HS-5 (cell line): Measurements from ENCODE around the gene CLCN7.

Source experiments
- DNase-seq: peaks from one replicate; pipeline ENCODE4 v3.0.0-alpha.2; 2012; ENCODE audit warnings: low read depth

Gene CLCN7

DNA sequence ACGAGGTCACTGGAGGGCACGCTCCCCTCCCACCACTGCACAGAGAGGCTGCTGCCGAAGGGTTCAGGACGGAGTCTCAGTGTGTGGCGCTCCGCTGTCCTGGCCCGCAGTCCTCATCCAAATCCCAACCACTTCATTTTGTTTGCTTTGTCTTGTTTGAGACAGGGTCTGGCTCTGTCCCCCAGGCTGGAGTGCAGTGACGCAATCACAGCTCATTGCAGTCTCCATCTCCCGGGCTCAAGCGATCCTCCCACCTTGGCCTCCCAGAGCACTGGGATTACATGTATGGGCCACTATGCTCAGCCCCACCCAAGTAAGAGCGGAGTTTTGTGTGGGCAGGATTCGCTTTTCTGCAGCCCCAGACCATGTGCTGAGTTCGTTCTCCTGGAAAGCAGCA lies 73.1 kb downstream of the CLCN7 start:
- DNase-seq, result no peak

DNA sequence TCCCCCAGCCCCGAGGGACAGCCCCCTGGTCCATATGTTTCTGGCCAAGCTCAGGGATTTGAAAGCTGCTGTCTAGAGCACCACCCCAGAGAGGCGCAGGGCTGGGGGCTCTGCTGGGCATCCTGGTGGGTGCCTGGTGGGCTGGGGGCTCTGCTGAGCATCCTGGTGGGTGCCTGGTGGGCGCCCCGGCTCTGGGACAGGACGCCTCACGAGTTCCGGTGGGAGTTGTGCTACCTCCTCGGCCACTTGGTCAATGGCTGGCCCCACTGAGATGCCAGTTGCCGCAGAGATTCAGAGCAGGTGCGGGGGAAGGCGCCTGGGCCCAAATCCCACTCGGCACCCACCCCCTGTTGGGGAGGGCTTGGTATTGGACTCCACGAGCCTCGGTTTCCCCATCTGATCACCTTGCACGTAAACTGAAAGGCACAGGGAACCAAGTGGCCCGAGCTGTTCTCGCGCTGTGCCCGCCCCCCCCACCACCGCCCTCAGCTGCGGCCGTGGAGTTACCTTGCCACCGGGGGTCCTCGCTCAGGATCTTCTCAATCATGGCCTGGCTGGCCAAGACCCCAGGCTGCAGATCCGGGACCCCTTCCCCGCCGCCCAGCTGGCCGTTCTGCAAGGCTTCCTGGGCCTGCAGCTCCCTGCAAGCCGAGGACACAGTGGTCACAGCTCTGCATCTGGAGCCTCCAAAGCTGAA lies 73.6 kb downstream of the CLCN7 start:
- DNase-seq, result no peak

DNA sequence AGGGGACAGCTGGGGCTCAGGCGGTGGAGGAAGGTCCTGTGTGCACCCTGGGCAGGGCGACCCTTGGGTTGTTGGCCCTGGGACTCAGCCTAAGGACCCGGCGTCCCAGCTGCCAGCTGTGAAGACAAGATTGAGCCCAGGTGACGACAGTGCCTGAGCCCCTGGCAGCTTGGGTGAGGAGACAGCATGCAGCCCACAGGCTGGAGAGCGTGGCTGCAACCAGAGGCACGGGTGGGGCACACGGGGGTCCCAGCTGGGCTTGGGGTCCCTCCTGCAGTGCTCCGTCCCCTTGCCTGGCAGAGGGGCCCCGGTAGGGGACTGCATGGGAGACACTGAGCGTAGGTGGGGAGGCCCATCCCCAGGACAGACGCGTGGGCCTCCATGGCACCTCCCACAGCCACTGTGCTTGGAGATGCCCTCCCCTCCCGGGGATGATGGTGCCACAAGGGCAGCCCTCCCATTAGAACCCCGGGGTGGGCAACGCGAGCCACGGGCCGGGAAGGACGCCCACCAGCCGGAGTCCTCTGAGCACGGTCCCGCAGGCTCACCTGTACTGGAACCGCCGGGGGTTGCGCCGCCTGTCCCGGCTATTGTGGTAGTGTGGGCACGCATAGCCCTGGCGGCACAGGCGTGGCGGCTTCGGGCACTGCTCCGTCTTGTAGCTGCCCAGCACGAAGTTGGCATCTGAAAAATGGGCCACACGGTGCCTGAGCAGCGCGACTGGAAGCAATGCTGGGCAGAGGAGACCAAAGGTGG lies 75.8 kb downstream of the CLCN7 start:
- DNase-seq, result no peak

DNA sequence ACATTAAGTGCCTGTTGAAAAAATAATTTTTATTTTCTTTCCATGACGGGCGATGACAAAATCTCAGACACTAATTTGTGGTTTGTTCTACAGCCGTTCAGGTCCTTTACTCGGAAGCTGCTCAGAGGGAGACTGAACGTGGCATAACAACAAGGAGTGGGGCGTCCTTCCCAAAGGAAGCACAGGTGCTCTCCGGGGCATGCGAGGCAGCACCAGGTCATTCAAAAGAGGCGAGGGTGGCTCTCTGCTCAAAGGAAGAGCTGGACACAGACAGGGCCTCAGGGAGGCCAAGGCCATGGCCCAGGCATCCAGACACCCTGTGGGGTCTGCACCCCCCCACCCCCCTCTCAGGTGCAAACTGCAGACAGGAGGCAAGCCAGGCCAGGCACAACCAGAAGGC lies 76.5 kb downstream of the CLCN7 start:
- DNase-seq, result no peak

DNA sequence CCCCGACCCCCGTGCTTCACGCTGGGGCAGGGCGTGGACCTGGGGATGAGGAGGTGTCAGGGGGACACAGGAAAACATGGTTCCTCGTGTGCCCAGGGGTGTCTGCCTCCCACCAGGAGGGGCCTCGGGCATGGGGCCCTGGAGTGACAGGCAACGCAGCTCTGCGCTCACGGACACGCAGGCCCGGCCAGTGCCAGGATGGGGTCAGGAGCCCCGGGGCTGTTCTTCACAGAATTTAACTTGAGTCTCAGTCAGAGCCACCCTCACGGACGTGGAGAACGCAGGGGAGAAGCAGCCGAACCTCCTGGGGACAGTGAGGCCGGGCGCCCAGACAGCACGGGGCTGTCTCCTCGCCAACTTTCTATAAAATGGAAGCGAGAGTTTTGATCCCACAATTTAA lies 77.0 kb downstream of the CLCN7 start:
- no peak for DNase-seq

DNA sequence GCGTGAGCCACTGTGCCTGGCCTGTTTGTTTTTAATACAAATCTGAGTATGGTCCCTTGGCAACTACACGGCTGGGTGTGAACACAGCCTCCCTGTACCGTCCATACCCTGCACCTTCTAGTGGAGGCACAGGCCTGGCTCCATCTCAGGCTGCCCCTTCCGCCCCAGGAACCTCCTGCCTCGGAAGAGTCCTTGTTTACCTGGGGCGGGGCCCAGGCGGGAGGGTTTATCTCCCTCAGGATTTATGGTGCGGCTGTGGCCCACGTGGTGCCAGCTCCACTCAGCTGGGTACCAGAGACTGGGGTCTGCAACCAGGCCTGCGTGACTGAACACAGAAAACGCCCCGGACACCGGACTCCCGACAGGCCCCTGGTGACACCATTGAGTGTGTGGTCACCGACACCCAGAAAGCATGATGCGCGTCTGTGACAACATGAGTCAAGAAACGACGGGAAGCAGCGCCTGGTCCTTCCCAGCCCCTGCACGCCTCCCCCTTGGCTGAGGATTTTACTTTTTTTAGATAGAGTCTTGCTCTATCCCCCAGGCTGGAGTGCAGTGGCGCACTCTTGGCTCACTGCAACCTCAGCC lies 79.3 kb downstream of the CLCN7 start:
- DNase-seq, result no peak
